ENCODE data around the gene TAP1. TPM values are rescaled to one million over a fixed set of nuclear protein-coding genes. Genes with fewer than 3 reads are reported as not detected.

Gene TAP1
- total and polyA plus RNA-seq, 2 of the 4 experiments (the other 2 are of a cell fraction) = 20.1 to 27.6 TPM

- Histone ChIP-seq H3K23ac (ENCODE audit: low read depth, low read length) (no peak overlapping the region), H4K91ac (ENCODE audit: insufficient read depth, low read depth, low read length) (no peak overlapping the region), H3K18ac (ENCODE audit: low read depth, low read length) (no peak overlapping the region), H3K4me2 (ENCODE audit: low read depth, low read length) (no peak overlapping the region), H3K79me1 (ENCODE audit: low read depth in 1 of 2, low read length in 2 of 2) (peaks cover 2 to 11% of the 10 kb centered on the region in 2 experiments; a peak in 2 of 4 replicates), H4K20me1 (ENCODE audit: insufficient read depth, low read length) (no peaks in the 10 kb centered on the region), H3K4me1 (ENCODE audit: control insufficient read depth, insufficient read depth, low read length) (peaks cover 6% of the 10 kb centered on the region), H3K36me3 (ENCODE audit: control insufficient read depth, insufficient read depth, low read length) (peaks cover 13% of the 10 kb centered on the region), H3K9me3 (ENCODE audit: control insufficient read depth, insufficient read depth, low read length) (no peaks in the 10 kb centered on the region), H4K5ac (ENCODE audit: low read depth, low read length) (no peak overlapping the region), H3K56ac (ENCODE audit: extremely low read depth, insufficient read depth, low read length) (no peak overlapping the region), H3K27me3 (ENCODE audit: control insufficient read depth, insufficient read depth, low read length) (no peaks in the 10 kb centered on the region), H3K14ac (replicated peaks; ENCODE audit: low read depth, low read length) (no peak overlapping the region), H2AFZ (replicated peaks; ENCODE audit: low read length, poor library complexity) (no peak overlapping the region), H2AK9ac (replicated peaks; ENCODE audit: low read depth, low read length, poor library complexity) (no peak overlapping the region), H2BK15ac (ENCODE audit: low read depth, low read length) (no peak overlapping the region), H2BK20ac (ENCODE audit: low read depth, low read length) (no peak overlapping the region), H3K9me1 (ENCODE audit: insufficient read depth, low read length) (0 out of 2 replicates have a peak, but pooled peaks cover under 1% of the 10 kb centered on the region), H3K4me3 (ENCODE audit: insufficient read depth, low read depth, low read length) (no peak overlapping the region), H2BK120ac (ENCODE audit: low read depth, low read length) (no peak overlapping the region), H2AK5ac (ENCODE audit: low read depth, low read length) (no peak overlapping the region), H3K4ac (ENCODE audit: low read depth, low read length) (no peak overlapping the region), H3K9ac (ENCODE audit: low read depth, low read length) (no peak overlapping the region), H3K27ac (ENCODE audit: insufficient read depth, low read length) (no peak overlapping the region), H4K8ac (ENCODE audit: low read depth in 2 of 2, low read length in 2 of 2) (no peak overlapping the region), H2BK5ac (ENCODE audit: low read depth, low read length, poor library complexity, severe bottlenecking) (no peak overlapping the region)
- ChIA-PET POLR2A (ENCODE audit: unreplicated experiment) (no interaction called here), CTCF (no interaction called here)
- TF ChIP-seq RAD21 (IDR thresholded peaks at IDR 0.05; ENCODE audit: low read length) = no peak
- no peak for TF ChIP-seq FOS (IDR thresholded peaks at IDR 0.05; ENCODE audit: low read depth, low read length)
- no peak for TF ChIP-seq MAZ (IDR thresholded peaks at IDR 0.05; ENCODE audit: borderline replicate concordance, low read depth, low read length)
- TF ChIP-seq ELK1 (IDR thresholded peaks at IDR 0.05; ENCODE audit: borderline replicate concordance, low read depth, low read length) = no peak
- TF ChIP-seq POLR2A (IDR thresholded peaks at IDR 0.05; ENCODE audit: low read depth, low read length) = no peak
- no peak for TF ChIP-seq RCOR1 (IDR thresholded peaks at IDR 0.05; ENCODE audit: insufficient replicate concordance, low read length)
- TF ChIP-seq CHD1 (IDR thresholded peaks at IDR 0.05; ENCODE audit: low read depth, low read length) = no peak
- TF ChIP-seq SMC3 (IDR thresholded peaks at IDR 0.05; ENCODE audit: low read depth, low read length) = no peak
- no peak for TF ChIP-seq RFX5 (IDR thresholded peaks at IDR 0.05; ENCODE audit: low read depth, low read length)
- TF ChIP-seq BHLHE40 (IDR thresholded peaks at IDR 0.05; ENCODE audit: low read depth, low read length) = no peak
- no peak for TF ChIP-seq MXI1 (IDR thresholded peaks at IDR 0.05; ENCODE audit: borderline replicate concordance, low read depth, low read length)
- no peak for TF ChIP-seq CEBPB (IDR thresholded peaks at IDR 0.05; ENCODE audit: low read depth, low read length)
- BruUV-seq (replicated peaks) = no TSS peak
- no CpG with 5 or more reads among the region's 2 CpGs for WGBS, 2 experiments (ENCODE audit: extremely low coverage in 2 of 2, insufficient read length in 1 of 2)
- dilution Hi-C loops (cut with HindIII; ENCODE audit: low sequenced_read_pairs, unreplicated experiment) = no loop called here
- intact Hi-C loops (cut with micrococcal nuclease) = no loop called here
- no peak for DNase-seq
- in situ Hi-C loops (cut with MboI; ENCODE audit: low sequenced_read_pairs) = no loop called here
- no peak for ATAC-seq (ENCODE audit: low read depth)
Observed at GRCh38 chr6:32836873-32837272, 16.6 kb downstream of the TAP1 start.
